ENCODE data around the gene PEAR1. TPM values are rescaled to one million over a fixed set of nuclear protein-coding genes. Genes with fewer than 3 reads are reported as not detected.
A peak's percentile ranks its signal among the peaks of the same experiment; 100 is the strongest.

Gene PEAR1
- total and polyA plus RNA-seq, 2 donors (not counting 1 experiment from before 2014, with no cell fraction given) = 0.03 TPM; not detected in 1

- peaks cover 0 to 9% (median 0%) of the 10 kb centered on the region in 3 donors for H3K9me3 ChIP-seq (ENCODE audit: control extremely low read depth in 1 of 3, control insufficient read depth in 2 of 3, insufficient read depth in 1 of 3, low read length in 2 of 3)
- peaks cover 68% of the 10 kb centered on the region for H3K27me3 Mint-ChIP-seq
- H3K27me3 ChIP-seq (replicated peaks in 1 of 4; ENCODE audit: control extremely low read depth in 1 of 4, control insufficient read depth in 3 of 4, insufficient read depth in 4 of 4, low read length in 3 of 4) = peaks cover 0 to 59% (median 19%) of the 10 kb centered on the region in 4 experiments
- no peak overlapping the region for H3K27ac Mint-ChIP-seq
- H3K27ac ChIP-seq (ENCODE audit: low read length in 2 of 2) = no peak overlapping the region
- no peaks in the 10 kb centered on the region for H3K9me3 Mint-ChIP-seq (ENCODE audit: insufficient read depth)
- POLR2A ChIA-PET = interaction anchor here (0.8 kb wide), 1 partner anchor 54 kb away, joined by 9 read pairs; no protein-coding TSS in a partner anchor
- H3K4me2 ChIP-seq (replicated peaks; ENCODE audit: low read depth, low read length, poor library complexity, severe bottlenecking) = no peak overlapping the region
- CTCF ChIA-PET = interaction anchor here (1.0 to 1.2 kb wide), 2 partner anchors 162 to 198 kb away, joined by 3 read pairs; no protein-coding TSS in a partner anchor
- no peak overlapping the region for H3K9ac ChIP-seq (ENCODE audit: low read length)
- TF ChIP-seq EZH2 (IDR thresholded peaks at IDR 0.05; ENCODE audit: borderline replicate concordance, insufficient read depth, low read depth, low read length, poor library complexity, severe bottlenecking) = no peak
- no peak for TF ChIP-seq CTCF (IDR thresholded peaks at IDR 0.05)
- intact Hi-C loops (cut with micrococcal nuclease) = no loop called here
- H3K36me3 ChIP-seq (replicated peaks in 1 of 2; ENCODE audit: control extremely low read depth in 1 of 2, control insufficient read depth in 1 of 2, extremely low read depth in 1 of 2, insufficient read depth in 2 of 2, low read length in 1 of 2) = no peaks in the 10 kb centered on the region
- no peak for DNase-seq
- H3K4me1 Mint-ChIP-seq = peaks cover 8% of the 10 kb centered on the region
- H2AFZ ChIP-seq (ENCODE audit: insufficient read depth, low read depth, low read length, poor library complexity, severe bottlenecking) = no peak overlapping the region
- no peaks in the 10 kb centered on the region for H3K79me2 ChIP-seq (ENCODE audit: control insufficient read depth, insufficient read depth, low read length)
- no peak overlapping the region for H3K4me3 Mint-ChIP-seq
- peaks cover 11 to 12% of the 10 kb centered on the region in 2 donors for H3K4me1 ChIP-seq (ENCODE audit: control insufficient read depth in 2 of 2, insufficient read depth in 2 of 2, low read length in 2 of 2)
- no peak overlapping the region for H3K4me3 ChIP-seq (ENCODE audit: control extremely low read depth in 1 of 5, extremely low read depth in 1 of 5, insufficient read depth in 1 of 5, low read depth in 2 of 5, low read length in 4 of 5)
- no peak for ATAC-seq (ENCODE audit: low read depth)
- 53% methylated on average over 3 of the region's 6 CpGs for WGBS (ENCODE audit: insufficient coverage)
- no peaks in the 10 kb centered on the region for H4K20me1 ChIP-seq (ENCODE audit: control insufficient read depth, insufficient read depth, low read length, poor library complexity, severe bottlenecking)
Measured at GRCh38 chr1:156887734-156888133, 5.8 kb upstream of the PEAR1 start.

- TF ChIP-seq EZH2 (IDR thresholded peaks at IDR 0.05; ENCODE audit: borderline replicate concordance, insufficient read depth, low read depth, low read length, poor library complexity, severe bottlenecking) (no peak), CTCF (IDR thresholded peaks at IDR 0.05) (peak; percentile 78)
- Mint-ChIP-seq H3K27ac (no peak overlapping the region), H3K27me3 (peaks cover 66% of the 10 kb centered on the region), H3K9me3 (ENCODE audit: insufficient read depth) (no peaks in the 10 kb centered on the region), H3K4me1 (peaks cover 15% of the 10 kb centered on the region), H3K4me3 (no peak overlapping the region)
- no peak overlapping the region for H2AFZ ChIP-seq (ENCODE audit: insufficient read depth, low read depth, low read length, poor library complexity, severe bottlenecking)
- CTCF ChIA-PET = interaction anchor here (0.5 to 4.7 kb wide), 25 partner anchors 9 to 272 kb away, joined by 3 to 84 read pairs (median 4); no protein-coding TSS in a partner anchor
- H3K36me3 ChIP-seq (replicated peaks in 1 of 2; ENCODE audit: control extremely low read depth in 1 of 2, control insufficient read depth in 1 of 2, extremely low read depth in 1 of 2, insufficient read depth in 2 of 2, low read length in 1 of 2) = no peaks in the 10 kb centered on the region
- H3K27ac ChIP-seq (ENCODE audit: low read length in 2 of 2) = no peak overlapping the region
- DNase-seq = peak; percentile 67
- no peaks in the 10 kb centered on the region for H4K20me1 ChIP-seq (ENCODE audit: control insufficient read depth, insufficient read depth, low read length, poor library complexity, severe bottlenecking)
- H3K9me3 ChIP-seq (ENCODE audit: control extremely low read depth in 1 of 3, control insufficient read depth in 2 of 3, insufficient read depth in 1 of 3, low read length in 2 of 3) = peaks cover 0 to 14% (median 0%) of the 10 kb centered on the region in 3 donors
- no peak overlapping the region for H3K4me3 ChIP-seq (ENCODE audit: control extremely low read depth in 1 of 5, extremely low read depth in 1 of 5, insufficient read depth in 1 of 5, low read depth in 2 of 5, low read length in 4 of 5)
- peaks cover 0 to 69% (median 28%) of the 10 kb centered on the region in 4 experiments for H3K27me3 ChIP-seq (replicated peaks in 1 of 4; ENCODE audit: control extremely low read depth in 1 of 4, control insufficient read depth in 3 of 4, insufficient read depth in 4 of 4, low read length in 3 of 4)
- H3K4me1 ChIP-seq (ENCODE audit: control insufficient read depth in 2 of 2, insufficient read depth in 2 of 2, low read length in 2 of 2) = peaks cover 21 to 24% of the 10 kb centered on the region in 2 donors
- H3K79me2 ChIP-seq (ENCODE audit: control insufficient read depth, insufficient read depth, low read length) = no peaks in the 10 kb centered on the region
- H3K9ac ChIP-seq (ENCODE audit: low read length) = no peak overlapping the region
- POLR2A ChIA-PET = no interaction called here
- intact Hi-C loops (cut with micrococcal nuclease) = loop anchor here (1.0 to 2.0 kb wide), 2 partner anchors 51 to 265 kb away; no protein-coding TSS in a partner anchor
- H3K4me2 ChIP-seq (replicated peaks; ENCODE audit: low read depth, low read length, poor library complexity, severe bottlenecking) = no peak overlapping the region
- ATAC-seq (ENCODE audit: low read depth) = peak; percentile 58
- WGBS (ENCODE audit: insufficient coverage) = 28% methylated on average over 6 of the region's 8 CpGs
Measured at GRCh38 chr1:156889802-156890580, 3.5 kb upstream of the PEAR1 start.

Data from B cell (primary cell).